ENCODE measurements around the gene DOCK9. TPM values are rescaled to one million over a fixed set of nuclear protein-coding genes. Genes with fewer than 3 reads are reported as not detected.
"Not testable (repeated sequence)": the region's sequence is repeated elsewhere in the genome, so short reads cannot be mapped to it uniquely, and the experiment has no call there.

Gene DOCK9
- total RNA-seq, 1 donor from 2014 or later: 25.5 TPM

DNA sequence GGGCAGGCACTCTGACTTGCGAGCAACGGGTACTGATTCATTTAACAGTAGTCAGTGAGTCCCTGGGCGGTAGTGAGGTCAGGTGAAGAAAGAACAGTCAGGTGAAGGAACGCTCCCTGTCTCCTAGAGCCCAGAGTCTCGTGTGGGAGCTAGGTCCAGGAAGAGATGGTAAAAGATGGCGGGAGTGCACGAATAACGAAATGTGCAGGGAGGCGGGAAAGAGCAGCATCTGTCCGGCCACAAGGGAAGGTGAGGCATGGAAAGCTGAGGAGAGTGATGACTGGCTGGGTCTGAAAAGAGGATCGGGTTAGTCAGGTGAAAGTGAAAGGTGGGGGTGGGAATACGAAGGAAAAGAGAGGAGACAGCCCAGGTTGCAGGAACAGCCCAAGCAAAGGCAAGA, 161.5 kb downstream of the DOCK9 start:
- Mint-ChIP-seq H3K27me3 (no peaks in the 10 kb centered on the region), H3K4me3 (no peak overlapping the region), H3K4me1 (no peaks in the 10 kb centered on the region), H3K36me3 (ENCODE audit: low read depth) (peaks cover 21% of the 10 kb centered on the region), H3K27ac (no peak overlapping the region), H3K9me3 (no peaks in the 10 kb centered on the region)
- ATAC-seq (ENCODE audit: low read depth) (no peak), DNase-seq (no peak)
- POLR2A ChIA-PET: no interaction called here
- intact Hi-C loops (cut with micrococcal nuclease): no loop called here
- TF ChIP-seq, protein P1, sequence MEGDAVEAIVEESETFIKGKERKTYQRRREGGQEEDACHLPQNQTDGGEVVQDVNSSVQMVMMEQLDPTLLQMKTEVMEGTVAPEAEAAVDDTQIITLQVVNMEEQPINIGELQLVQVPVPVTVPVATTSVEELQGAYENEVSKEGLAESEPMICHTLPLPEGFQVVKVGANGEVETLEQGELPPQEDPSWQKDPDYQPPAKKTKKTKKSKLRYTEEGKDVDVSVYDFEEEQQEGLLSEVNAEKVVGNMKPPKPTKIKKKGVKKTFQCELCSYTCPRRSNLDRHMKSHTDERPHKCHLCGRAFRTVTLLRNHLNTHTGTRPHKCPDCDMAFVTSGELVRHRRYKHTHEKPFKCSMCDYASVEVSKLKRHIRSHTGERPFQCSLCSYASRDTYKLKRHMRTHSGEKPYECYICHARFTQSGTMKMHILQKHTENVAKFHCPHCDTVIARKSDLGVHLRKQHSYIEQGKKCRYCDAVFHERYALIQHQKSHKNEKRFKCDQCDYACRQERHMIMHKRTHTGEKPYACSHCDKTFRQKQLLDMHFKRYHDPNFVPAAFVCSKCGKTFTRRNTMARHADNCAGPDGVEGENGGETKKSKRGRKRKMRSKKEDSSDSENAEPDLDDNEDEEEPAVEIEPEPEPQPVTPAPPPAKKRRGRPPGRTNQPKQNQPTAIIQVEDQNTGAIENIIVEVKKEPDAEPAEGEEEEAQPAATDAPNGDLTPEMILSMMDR (IDR thresholded peaks at IDR 0.05): no peak
- CTCF ChIA-PET: no interaction called here

DNA sequence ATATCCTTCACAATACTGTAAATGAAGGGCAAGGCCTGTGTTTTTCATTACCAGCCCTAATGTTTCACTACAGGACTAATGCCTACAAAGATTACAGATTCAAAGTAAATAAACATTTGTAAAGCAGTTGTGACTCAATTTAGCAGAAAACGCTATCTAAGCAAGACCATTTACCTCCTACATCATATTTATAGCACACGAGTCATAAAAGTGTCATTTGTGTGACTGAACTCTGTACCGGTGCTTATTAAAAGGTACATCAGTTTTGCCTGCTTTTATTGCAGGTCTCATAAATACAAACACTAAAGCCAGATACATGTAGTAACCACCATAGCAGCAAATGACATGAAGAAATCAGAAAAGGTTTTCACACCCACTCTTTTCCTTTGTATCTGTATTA, 163.9 kb downstream of the DOCK9 start:
- ATAC-seq (ENCODE audit: low read depth) (no peak), DNase-seq (no peak)
- Mint-ChIP-seq H3K27me3 (no peaks in the 10 kb centered on the region), H3K4me1 (no peaks in the 10 kb centered on the region), H3K4me3 (no peak overlapping the region), H3K36me3 (ENCODE audit: low read depth) (peaks cover 24% of the 10 kb centered on the region), H3K27ac (no peak overlapping the region), H3K9me3 (no peaks in the 10 kb centered on the region)
- ChIA-PET CTCF (no interaction called here), POLR2A (no interaction called here)
- TF ChIP-seq, protein P1 (IDR thresholded peaks at IDR 0.05): no peak
- intact Hi-C loops (cut with micrococcal nuclease): no loop called here

DNA sequence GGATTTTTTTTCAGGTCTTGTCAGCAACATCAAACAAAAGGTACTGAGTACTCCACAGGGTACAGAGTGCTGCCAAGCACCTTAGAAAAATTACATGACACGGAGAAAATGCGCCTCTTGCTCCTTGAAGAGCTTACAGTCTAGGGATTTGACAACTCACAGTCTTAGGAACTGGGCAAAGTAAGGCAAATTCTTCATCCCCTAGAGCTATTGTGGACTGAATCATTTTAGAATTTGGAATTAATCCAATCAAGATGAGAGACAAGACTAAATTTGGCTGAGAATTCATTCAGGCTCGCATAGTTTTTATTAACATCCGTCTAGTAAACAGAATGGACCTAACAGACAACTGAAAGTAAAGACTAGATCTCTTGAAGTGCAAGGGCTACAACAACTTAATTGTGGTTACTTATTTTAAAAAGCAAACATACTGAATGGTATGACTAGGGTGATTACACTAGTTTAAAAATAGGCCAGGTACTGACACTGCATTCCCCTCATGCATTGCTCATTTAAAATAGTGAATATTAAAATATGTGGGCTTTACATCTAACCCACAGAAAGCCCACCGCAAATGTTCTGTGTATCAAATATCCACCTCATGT, 165.6 kb downstream of the DOCK9 start:
- ATAC-seq (ENCODE audit: low read depth); H3K9me3 Mint-ChIP-seq; DNase-seq; H3K4me1 Mint-ChIP-seq; H3K27me3 Mint-ChIP-seq; H3K27ac Mint-ChIP-seq; CTCF ChIA-PET; intact Hi-C loops (cut with micrococcal nuclease); H3K4me3 Mint-ChIP-seq; POLR2A ChIA-PET: not testable (repeated sequence)
- H3K36me3 Mint-ChIP-seq (ENCODE audit: low read depth): peaks cover 29% of the 10 kb centered on the region

DNA sequence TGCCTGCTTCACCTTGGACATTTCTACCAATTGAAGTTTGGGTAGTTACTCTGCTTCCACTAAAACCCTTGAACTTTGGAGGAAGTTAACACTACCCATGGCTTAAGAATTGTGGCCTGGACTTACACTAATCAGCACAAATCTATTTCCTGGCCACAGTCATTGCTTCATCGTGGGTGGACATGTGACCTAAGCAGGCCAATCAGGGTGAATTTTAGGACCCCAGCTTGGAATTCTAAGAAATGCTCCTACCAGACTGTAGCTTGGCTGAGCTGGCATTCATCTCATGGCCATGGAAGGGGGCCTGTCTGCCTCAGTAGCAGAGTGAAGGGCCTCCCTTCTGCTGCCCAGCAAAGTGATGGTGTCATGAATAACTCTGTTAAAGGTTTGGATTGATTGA, 167.1 kb downstream of the DOCK9 start:
- Mint-ChIP-seq H3K4me3 (no peak overlapping the region), H3K27me3 (no peaks in the 10 kb centered on the region), H3K9me3 (no peaks in the 10 kb centered on the region), H3K36me3 (ENCODE audit: low read depth) (peaks cover 24% of the 10 kb centered on the region), H3K4me1 (no peaks in the 10 kb centered on the region), H3K27ac (no peak overlapping the region)
- ChIA-PET POLR2A (no interaction called here), CTCF (no interaction called here)
- TF ChIP-seq, protein P1 (IDR thresholded peaks at IDR 0.05): no peak
- DNase-seq: no peak
- intact Hi-C loops (cut with micrococcal nuclease): no loop called here
- ATAC-seq (ENCODE audit: low read depth): no peak

DNA sequence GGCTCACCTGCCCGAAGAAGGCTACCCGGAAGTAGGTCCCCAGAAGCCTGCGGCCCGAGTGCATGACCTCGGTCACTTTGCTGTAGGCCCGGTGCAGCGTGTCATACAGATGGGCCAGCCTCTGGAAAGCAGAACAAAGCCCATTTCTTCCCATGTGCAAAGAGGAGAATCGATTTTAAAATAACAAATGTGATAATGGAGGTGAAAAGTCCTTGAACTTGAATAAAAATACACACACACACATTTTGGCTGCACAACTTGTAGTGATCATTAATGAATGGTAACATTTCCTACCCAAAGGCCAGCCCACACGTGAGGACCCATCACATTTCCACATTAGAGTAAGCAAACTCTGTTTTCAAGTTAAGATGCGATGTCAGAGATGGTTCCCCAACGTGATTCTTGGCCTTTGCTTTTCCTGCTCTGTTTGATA, 168.5 kb downstream of the DOCK9 start:
- Mint-ChIP-seq H3K4me1 (no peaks in the 10 kb centered on the region), H3K9me3 (no peaks in the 10 kb centered on the region), H3K4me3 (no peak overlapping the region), H3K27ac (no peak overlapping the region), H3K36me3 (ENCODE audit: low read depth) (peaks cover 35% of the 10 kb centered on the region), H3K27me3 (no peaks in the 10 kb centered on the region)
- ATAC-seq (ENCODE audit: low read depth) (no peak), DNase-seq (no peak)
- intact Hi-C loops (cut with micrococcal nuclease): no loop called here
- TF ChIP-seq, protein P1 (IDR thresholded peaks at IDR 0.05): no peak
- ChIA-PET CTCF (no interaction called here), POLR2A (no interaction called here)

DNA sequence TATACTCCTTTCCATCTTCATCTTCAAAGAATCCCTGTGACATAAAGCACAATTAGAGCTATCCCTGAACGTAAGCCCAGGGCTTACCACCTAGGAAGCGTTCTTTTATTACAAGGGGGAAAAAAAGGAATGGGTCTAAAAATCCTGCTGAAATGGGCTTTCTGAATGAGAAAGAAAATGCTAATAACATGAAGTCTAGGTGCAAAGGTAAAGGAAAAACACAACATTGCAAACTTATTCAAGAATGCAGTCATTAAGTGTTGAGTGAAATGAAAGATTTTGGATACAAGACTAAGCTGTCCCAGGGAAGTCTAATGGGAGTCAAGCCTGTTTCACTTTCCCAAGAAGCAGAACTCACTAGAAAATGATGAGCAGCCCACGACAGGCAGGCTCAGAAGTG, 170.1 kb downstream of the DOCK9 start:
- DNase-seq: no peak
- no peak for ATAC-seq (ENCODE audit: low read depth)
- TF ChIP-seq, protein P1 (IDR thresholded peaks at IDR 0.05): no peak
- H3K27ac Mint-ChIP-seq: no peak overlapping the region
- peaks cover 43% of the 10 kb centered on the region for H3K36me3 Mint-ChIP-seq (ENCODE audit: low read depth)
- H3K4me3 Mint-ChIP-seq: no peak overlapping the region
- ChIA-PET CTCF (no interaction called here), POLR2A (no interaction called here)
- intact Hi-C loops (cut with micrococcal nuclease): no loop called here
- H3K9me3 Mint-ChIP-seq: no peaks in the 10 kb centered on the region
- H3K4me1 Mint-ChIP-seq: no peaks in the 10 kb centered on the region
- H3K27me3 Mint-ChIP-seq: no peaks in the 10 kb centered on the region
